K562 (cell line): ENCODE measurements around the gene CTDSPL. TPM values are rescaled to one million over a fixed set of nuclear protein-coding genes. Genes with fewer than 3 reads are reported as not detected.

ENCODE experiments used
- BRD4 ChIP-seq: fragments of 200-600 bp; sonication (generic); IDR thresholded peaks from 2 replicates; pipeline ENCODE4 v1.6.1; 2017; ENCODE audit warnings: inconsistent platforms
- DMBX1 ChIP-seq: fragments of 250-450 bp; sonication (Bioruptor Pico); IDR thresholded peaks from 2 replicates; pipeline ENCODE4 v1.8.0; 2022; ENCODE audit warnings: inconsistent platforms, mild to moderate bottlenecking, moderate library complexity, borderline replicate concordance
- ETV6 ChIP-seq, 3 experiments: fragments of 150-350 bp in 1 of 3; sonication (generic) in 1 of 3; formaldehyde crosslinking in 1 of 3; IDR thresholded peaks; 2 replicates each; pipeline versions ENCODE4 v1.6.1 to v1.8.0; 2014 to 2022; ENCODE audit warnings: borderline replicate concordance in 2 of 3, low read depth in 2 of 3, antibody characterized with exemption in 1 of 3, low read length in 1 of 3, mild to moderate bottlenecking in 1 of 3, missing genetic modification reagents in 1 of 3
- MCM5 ChIP-seq: fragments of 450-650 bp; IDR thresholded peaks from 2 replicates; pipeline ENCODE4 v1.6.1; 2016; ENCODE audit warnings: low read depth
- MTA1 ChIP-seq: fragments of 450-650 bp; IDR thresholded peaks from 2 replicates; pipeline ENCODE4 v1.6.1; 2017; ENCODE audit warnings: borderline replicate concordance
- NR3C1 ChIP-seq: sonication (generic); formaldehyde crosslinking; IDR thresholded peaks from 2 replicates; pipeline ENCODE4 v1.8.1; 2022; ENCODE audit warnings: missing genetic modification reagents
- PHB ChIP-seq: fragments of 250-450 bp; sonication (Bioruptor Pico); IDR thresholded peaks from 2 replicates; pipeline ENCODE4 v1.5.0; 2021
- PRPF4 ChIP-seq: fragments of 200-400 bp; formaldehyde crosslinking; IDR thresholded peaks from one replicate; pipeline ENCODE4 v1.6.1; 2017; ENCODE audit warnings: low read length, low read depth, mild to moderate bottlenecking; ENCODE audit not compliant: insufficient read depth, poor library complexity, severe bottlenecking
- PTRF ChIP-seq: fragments of 450-650 bp; IDR thresholded peaks from 2 replicates; pipeline ENCODE4 v1.6.1; 2016; ENCODE audit warnings: mild to moderate bottlenecking, missing genetic modification characterization, missing compliant biosample characterization
- RAD21 ChIP-seq, 2 experiments: fragments of 250-450 bp in 1 of 2; fragments of 450-650 bp in 1 of 2; sonication (Bioruptor Pico) in 1 of 2; formaldehyde crosslinking in 1 of 2; IDR thresholded peaks in 1 of 2; conservative IDR thresholded peaks in 1 of 2; 2 replicates each; pipeline versions ENCODE4 v1.4.0 to v1.8.0; 2020 to 2022; ENCODE audit warnings: mild to moderate bottlenecking in 2 of 2, moderate library complexity in 1 of 2
- RBM14 ChIP-seq: fragments of 200-400 bp; formaldehyde crosslinking; IDR thresholded peaks from 2 replicates; pipeline ENCODE4 v1.6.1; 2018; ENCODE audit warnings: low read depth, mild to moderate bottlenecking, low read length, moderate library complexity, borderline replicate concordance; ENCODE audit not compliant: insufficient read depth
- RBM17 ChIP-seq: fragments of 200-400 bp; formaldehyde crosslinking; IDR thresholded peaks from 2 replicates; pipeline ENCODE4 v1.6.1; 2017; ENCODE audit warnings: low read depth, mild to moderate bottlenecking, low read length, borderline replicate concordance
- SETDB1 ChIP-seq: IDR thresholded peaks from one replicate; pipeline ENCODE4 v1.6.1; 2012; ENCODE audit warnings: low read length, control low read depth, inconsistent platforms
- SIN3A ChIP-seq, 2 experiments: fragments of 150-350 bp in 1 of 2; IDR thresholded peaks; 2 replicates each; pipeline ENCODE4 v1.6.1; 2011 to 2016; ENCODE audit warnings: borderline replicate concordance in 2 of 2, low read depth in 2 of 2, low read length in 2 of 2, mild to moderate bottlenecking in 2 of 2, moderate library complexity in 2 of 2; ENCODE audit not compliant: control insufficient read depth in 1 of 2
- SMAD2 ChIP-seq: fragments of 150-350 bp; IDR thresholded peaks from 2 replicates; pipeline ENCODE4 v1.6.1; 2014; ENCODE audit warnings: low read depth, mild to moderate bottlenecking, low read length
- SREBF1 ChIP-seq: fragments of 150-350 bp; IDR thresholded peaks from 2 replicates; pipeline ENCODE4 v1.6.1; 2014; ENCODE audit warnings: antibody characterized with exemption, low read depth, low read length, borderline replicate concordance
- ZBED1 ChIP-seq: IDR thresholded peaks from 2 replicates; pipeline ENCODE4 v1.6.1; 2014
- ZBTB7A ChIP-seq: IDR thresholded peaks from 2 replicates; pipeline ENCODE4 v1.6.1; 2011; ENCODE audit warnings: low read depth, mild to moderate bottlenecking, low read length, moderate library complexity, borderline replicate concordance; ENCODE audit not compliant: control insufficient read depth
- ZNF174 ChIP-seq: fragments of 250-450 bp; sonication (Bioruptor Pico); IDR thresholded peaks from 2 replicates; pipeline ENCODE4 v1.4.0; 2020; ENCODE audit warnings: mild to moderate bottlenecking
- ZNF184 ChIP-seq: sonication (generic); formaldehyde crosslinking; IDR thresholded peaks from 2 replicates; pipeline ENCODE4 v1.5.0; 2020; ENCODE audit warnings: missing genetic modification reagents
- ZNF232 ChIP-seq: sonication (generic); formaldehyde crosslinking; IDR thresholded peaks from 2 replicates; pipeline ENCODE4 v1.8.0; 2022; ENCODE audit warnings: mild to moderate bottlenecking, missing genetic modification reagents
- ZNF3 ChIP-seq: fragments of 250-450 bp; sonication (Bioruptor Pico); IDR thresholded peaks from 2 replicates; pipeline ENCODE4 v1.5.0; 2021; ENCODE audit warnings: mild to moderate bottlenecking, moderate library complexity
- ZNF586 ChIP-seq: fragments of 450-650 bp; formaldehyde crosslinking; conservative IDR thresholded peaks from 2 replicates; pipeline ENCODE4 v1.4.0; 2020; ENCODE audit warnings: mild to moderate bottlenecking, moderate library complexity
- polyA plus RNA-seq, 8 experiments: library from polyadenylated mRNA; depleted of rRNA in 4 of 8; stranded (reverse) in 5 of 8; unstranded in 3 of 8; fragments of >200 nt; fragmentation: Nextera tagmentation in 2 of 8; fragmentation: Illumina TruSeq in 1 of 8; extraction: Ambion mirVana in 2 of 8; extraction: Trizol in 1 of 8; gene quantifications; 2 replicates each; pipeline versions ENCODE4 v1.2.1 to v1.2.3, GENCODE V29; 2011 to 2014; ENCODE audit warnings: inconsistent platforms in 1 of 8, missing spikeins in 1 of 8
- total RNA-seq, 7 experiments: library from RNA; depleted of rRNA in 6 of 7; stranded (reverse); fragments of >200 nt in 6 of 7; fragmentation: Illumina TruSeq in 2 of 7; extraction: Trizol in 2 of 7; gene quantifications; 2 replicates each; pipeline versions ENCODE4 v1.2.1 to v1.2.3, GENCODE V29; 2011 to 2021; ENCODE audit warnings: low replicate concordance in 1 of 7
- TF ChIP-seq, protein P1 (sequence below): fragments of 450-650 bp; IDR thresholded peaks from 2 replicates; pipeline ENCODE4 v1.6.1; 2016; ENCODE audit warnings: mild to moderate bottlenecking
- TF ChIP-seq, protein P2 (sequence below): IDR thresholded peaks from 2 replicates; pipeline ENCODE4 v1.6.1; 2012; ENCODE audit warnings: low read depth, low read length, improper control_type of control experiment, borderline replicate concordance

The CTDSPL gene
- total and polyA plus RNA-seq, 9 of the 15 experiments (the other 6 are each of a cell fraction or from before 2014, with no cell fraction given): 5.1 to 19.3 (median 11.3) TPM

DNA sequence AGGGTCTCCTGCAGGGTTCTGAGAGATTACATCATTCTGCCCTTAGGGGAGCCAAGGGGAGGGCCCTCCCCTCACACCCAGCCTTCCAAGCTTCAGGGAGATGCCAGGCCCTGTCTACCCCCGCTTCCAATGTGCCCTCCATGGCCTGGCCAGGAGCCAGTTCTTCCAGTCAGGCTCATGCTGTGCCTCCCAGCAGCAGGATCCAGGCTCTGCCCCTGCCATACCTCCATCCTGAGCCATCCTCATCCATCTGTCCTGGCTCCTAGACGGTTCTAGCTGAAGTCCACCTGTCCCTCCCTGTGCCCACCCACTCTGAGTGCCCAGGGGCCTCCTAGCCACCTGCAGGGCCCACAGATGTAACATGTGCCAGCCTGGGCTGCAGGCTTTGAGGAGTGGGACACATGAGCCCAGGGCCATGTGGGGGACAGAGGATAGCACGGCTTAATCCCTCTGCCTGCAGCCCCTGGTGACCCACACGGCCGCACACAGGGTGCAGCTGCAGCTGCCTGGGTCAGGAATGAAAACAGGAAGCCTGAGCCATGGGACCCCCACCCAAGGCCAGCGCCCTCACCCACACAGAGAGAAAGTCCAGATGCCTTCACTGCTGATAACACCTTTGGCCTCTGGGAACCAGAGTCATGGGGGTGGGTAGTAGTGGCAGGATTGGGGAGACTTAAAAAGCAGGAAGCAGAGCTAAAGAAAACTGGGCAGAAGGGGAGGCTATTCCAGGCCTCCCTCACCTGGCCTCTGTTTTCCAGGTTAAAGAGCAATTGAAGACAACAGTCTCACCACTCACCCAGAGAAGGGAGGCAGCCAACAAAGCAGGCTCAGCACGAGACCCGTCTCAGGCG lies 156.0 kb downstream of the CTDSPL start (continued):
- TF ChIP-seq RAD21 (CRISPR knock-in tag; conservative IDR thresholded peaks at IDR 0.05 in 1 of 2, IDR thresholded peaks at IDR 0.05 in 1 of 2) (no peak), RBM17 (no peak), RBM14 (no peak), SMAD2 (no peak), MCM5 (no peak), PHB (no peak), ETV6 (IDR thresholded peaks at IDR 0.05; ENCODE audit: borderline replicate concordance in 1 of 2, low read depth in 2 of 2, low read length in 1 of 2) (no peak), ETV6 (CRISPR knock-in tag; IDR thresholded peaks at IDR 0.05; ENCODE audit: borderline replicate concordance) (no peak), ZNF586 (CRISPR knock-in tag) (no peak), ZNF174 (CRISPR knock-in tag) (no peak), SIN3A (IDR thresholded peaks at IDR 0.05; ENCODE audit: borderline replicate concordance in 2 of 2, control insufficient read depth in 1 of 2, low read depth in 2 of 2, low read length in 2 of 2) (no peak; a peak in 1 of 4 replicates), SETDB1 (no peak), ZNF232 (no peak), NR3C1 (CRISPR knock-in tag) (no peak), PTRF (no peak), SREBF1 (no peak), DMBX1 (CRISPR knock-in tag) (no peak), ZNF3 (no peak), ZBED1 (no peak), PRPF4 (no peak), ZBTB7A (peak; percentile 69; the same call in 1 of the 2 replicates), BRD4 (no peak), MTA1 (no peak), ZNF184 (CRISPR knock-in tag) (no peak)
- TF ChIP-seq, protein P1, sequence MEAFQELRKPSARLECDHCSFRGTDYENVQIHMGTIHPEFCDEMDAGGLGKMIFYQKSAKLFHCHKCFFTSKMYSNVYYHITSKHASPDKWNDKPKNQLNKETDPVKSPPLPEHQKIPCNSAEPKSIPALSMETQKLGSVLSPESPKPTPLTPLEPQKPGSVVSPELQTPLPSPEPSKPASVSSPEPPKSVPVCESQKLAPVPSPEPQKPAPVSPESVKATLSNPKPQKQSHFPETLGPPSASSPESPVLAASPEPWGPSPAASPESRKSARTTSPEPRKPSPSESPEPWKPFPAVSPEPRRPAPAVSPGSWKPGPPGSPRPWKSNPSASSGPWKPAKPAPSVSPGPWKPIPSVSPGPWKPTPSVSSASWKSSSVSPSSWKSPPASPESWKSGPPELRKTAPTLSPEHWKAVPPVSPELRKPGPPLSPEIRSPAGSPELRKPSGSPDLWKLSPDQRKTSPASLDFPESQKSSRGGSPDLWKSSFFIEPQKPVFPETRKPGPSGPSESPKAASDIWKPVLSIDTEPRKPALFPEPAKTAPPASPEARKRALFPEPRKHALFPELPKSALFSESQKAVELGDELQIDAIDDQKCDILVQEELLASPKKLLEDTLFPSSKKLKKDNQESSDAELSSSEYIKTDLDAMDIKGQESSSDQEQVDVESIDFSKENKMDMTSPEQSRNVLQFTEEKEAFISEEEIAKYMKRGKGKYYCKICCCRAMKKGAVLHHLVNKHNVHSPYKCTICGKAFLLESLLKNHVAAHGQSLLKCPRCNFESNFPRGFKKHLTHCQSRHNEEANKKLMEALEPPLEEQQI: no peak
- TF ChIP-seq, protein P2, sequence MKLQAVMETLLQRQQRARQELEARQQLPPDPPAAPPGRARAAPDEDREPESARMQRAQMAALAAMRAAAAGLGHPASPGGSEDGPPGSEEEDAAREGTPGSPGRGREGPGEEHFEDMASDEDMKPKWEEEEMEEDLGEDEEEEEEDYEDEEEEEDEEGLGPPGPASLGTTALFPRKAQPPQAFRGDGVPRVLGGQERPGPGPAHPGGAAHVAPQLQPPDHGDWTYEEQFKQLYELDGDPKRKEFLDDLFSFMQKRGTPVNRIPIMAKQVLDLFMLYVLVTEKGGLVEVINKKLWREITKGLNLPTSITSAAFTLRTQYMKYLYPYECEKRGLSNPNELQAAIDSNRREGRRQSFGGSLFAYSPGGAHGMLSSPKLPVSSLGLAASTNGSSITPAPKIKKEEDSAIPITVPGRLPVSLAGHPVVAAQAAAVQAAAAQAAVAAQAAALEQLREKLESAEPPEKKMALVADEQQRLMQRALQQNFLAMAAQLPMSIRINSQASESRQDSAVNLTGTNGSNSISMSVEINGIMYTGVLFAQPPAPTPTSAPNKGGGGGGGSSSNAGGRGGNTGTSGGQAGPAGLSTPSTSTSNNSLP: no peak
